ENCODE measurements around the gene HEPACAM. TPM values are rescaled to one million over a fixed set of nuclear protein-coding genes. Genes with fewer than 3 reads are reported as not detected.

HEPACAM gene
- total RNA-seq, 1 donor from 2014 or later = 0.41 TPM

- no peak for DNase-seq (ENCODE audit: missing footprints)
- ATAC-seq = no peak
- intact Hi-C loops (cut with DNase I) = loop anchor here (1.0 to 5.0 kb wide), 3 partner anchors 20 to 75 kb away; partner anchors contain the start of genes CCDC15 and ROBO4
These were observed 58.8 kb downstream of the HEPACAM start for GRCh38 chr11:124876818-124877630.

GRCh38 chr11:124875943-124876817 lies 59.7 kb downstream of the HEPACAM start:
- peak; percentile 93 for ATAC-seq
- peak; percentile 90 for DNase-seq (ENCODE audit: missing footprints)
- intact Hi-C loops (cut with DNase I) = loop anchor here (1.0 to 5.0 kb wide), 3 partner anchors 21 to 76 kb away; partner anchors contain the start of genes CCDC15 and ROBO4

DNA sequence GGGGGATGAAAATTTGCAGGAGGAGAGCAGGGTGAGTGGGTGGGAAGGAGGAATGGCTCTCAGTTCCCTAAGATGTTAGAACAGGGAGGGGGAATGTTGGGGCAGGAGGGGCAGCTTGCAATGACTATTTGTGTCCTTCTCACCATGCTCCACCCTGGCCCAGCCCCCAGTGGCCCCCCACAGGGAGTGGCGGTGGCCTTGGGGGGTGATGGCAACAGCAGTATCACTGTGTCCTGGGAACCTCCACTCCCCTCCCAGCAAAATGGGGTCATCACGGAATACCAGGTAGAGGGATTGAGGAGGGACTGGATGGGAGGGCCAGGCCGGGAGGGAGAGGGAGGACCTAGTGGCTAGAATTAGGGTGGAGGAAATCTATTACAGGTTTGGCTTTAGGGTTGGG lies 60.4 kb downstream of the HEPACAM start:
- DNase-seq (ENCODE audit: missing footprints) (no peak), ATAC-seq (no peak)
- intact Hi-C loops (cut with DNase I) = loop anchor here (5.0 kb wide), 1 partner anchor 77 kb away; the partner anchor contains the start of gene CCDC15

- ATAC-seq (no peak), DNase-seq (ENCODE audit: missing footprints) (no peak)
- intact Hi-C loops (cut with DNase I) = loop anchor here (5.0 kb wide), 1 partner anchor 78 kb away; the partner anchor contains the start of gene CCDC15
These were observed 61.1 kb downstream of the HEPACAM start for GRCh38 chr11:124874571-124875255.

GRCh38 chr11:124873951-124874350 lies 61.9 kb downstream of the HEPACAM start:
- ATAC-seq (no peak), DNase-seq (ENCODE audit: missing footprints) (no peak)
- intact Hi-C loops (cut with DNase I) = no loop called here

DNA sequence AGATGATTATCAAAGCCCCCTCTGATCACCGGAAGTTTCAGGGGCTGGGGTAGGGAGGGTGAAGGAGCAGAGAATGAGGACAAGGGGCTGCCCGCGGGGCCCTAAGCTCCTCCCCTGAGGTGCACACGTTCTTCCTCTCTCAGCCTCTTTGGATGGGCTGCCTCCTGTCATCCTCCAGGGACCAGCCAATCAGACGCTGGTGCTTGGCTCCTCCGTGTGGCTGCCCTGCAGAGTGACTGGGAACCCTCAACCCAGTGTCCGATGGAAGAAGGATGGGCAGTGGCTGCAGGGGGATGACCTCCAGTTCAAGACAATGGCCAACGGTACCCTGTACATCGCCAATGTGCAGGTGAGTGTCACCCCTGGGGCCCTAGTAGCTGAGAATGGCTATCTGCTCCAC lies 63.1 kb downstream of the HEPACAM start:
- intact Hi-C loops (cut with DNase I) = no loop called here
- ATAC-seq (no peak), DNase-seq (ENCODE audit: missing footprints) (no peak)

- intact Hi-C loops (cut with DNase I) = no loop called here
- ATAC-seq (no peak), DNase-seq (ENCODE audit: missing footprints) (no peak)
These were observed 63.6 kb downstream of the HEPACAM start for GRCh38 chr11:124872280-124872679.

DNA sequence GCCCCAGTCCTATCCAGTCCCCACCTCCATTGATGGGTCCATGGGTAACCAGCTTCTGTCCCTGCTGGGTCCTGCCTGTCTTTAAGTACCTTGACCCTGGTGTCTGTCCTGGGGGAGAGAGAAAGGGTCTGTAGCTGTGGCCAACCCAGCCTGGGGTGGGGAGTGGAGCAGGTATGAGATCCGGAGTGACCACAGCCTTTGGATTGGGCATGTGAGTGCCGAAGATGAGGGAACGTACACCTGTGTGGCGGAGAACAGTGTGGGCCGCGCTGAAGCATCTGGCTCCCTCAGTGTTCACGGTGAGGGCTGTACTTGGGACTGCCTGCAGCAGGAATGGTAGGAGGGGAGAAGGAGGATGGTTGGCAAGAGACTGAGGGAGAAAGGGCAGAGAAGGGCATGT lies 65.4 kb downstream of the HEPACAM start:
- no peak for ATAC-seq
- DNase-seq (ENCODE audit: missing footprints) = no peak
- intact Hi-C loops (cut with DNase I) = no loop called here

GRCh38 chr11:124869856-124870387 lies 65.9 kb downstream of the HEPACAM start:
- intact Hi-C loops (cut with DNase I) = no loop called here
- no peak for ATAC-seq
- DNase-seq (ENCODE audit: missing footprints) = no peak

GRCh38 chr11:124869331-124869730 lies 66.5 kb downstream of the HEPACAM start:
- no peak for DNase-seq (ENCODE audit: missing footprints)
- ATAC-seq = no peak
- intact Hi-C loops (cut with DNase I) = no loop called here

Other genes with a start within 250 kb of the HEPACAM start
- 6.4 TPM for gene NRGN, start 196.1 kb downstream of the HEPACAM start, total RNA-seq
- 0.70 TPM for gene VSIG2, start 183.8 kb downstream of the HEPACAM start, total RNA-seq
- 43.1 TPM for gene ESAM, start 173.8 kb downstream of the HEPACAM start, total RNA-seq
- 3.8 TPM for gene MSANTD2, start 135.6 kb downstream of the HEPACAM start, total RNA-seq
- 4.6 TPM for gene ROBO3, start 70.6 kb downstream of the HEPACAM start, total RNA-seq
- gene ROBO4, start 38.2 kb downstream of the HEPACAM start, total RNA-seq = 27.6 TPM
- gene HEPN1, start 16.8 kb downstream of the HEPACAM start, total RNA-seq = not detected
- gene CCDC15, start 18.2 kb upstream of the HEPACAM start, total RNA-seq = 0.38 TPM
- gene SLC37A2, start 127.3 kb upstream of the HEPACAM start, total RNA-seq = 4.2 TPM
- gene TMEM218, start 175.6 kb upstream of the HEPACAM start, total RNA-seq = 6.0 TPM
- 9.1 TPM for gene PKNOX2, start 228.7 kb upstream of the HEPACAM start, total RNA-seq

All from Right ventricle myocardium inferior (tissue), 1 donor.